Measurements from ENCODE around the gene MIR17HG. TPM values are rescaled to one million over a fixed set of nuclear protein-coding genes. Genes with fewer than 3 reads are reported as not detected.
A peak's percentile ranks its signal among the peaks of the same experiment; 100 is the strongest.

Gene MIR17HG
- total RNA-seq, 1 donor from 2014 or later: 3.3 TPM

GRCh38 chr13:91305652-91306051 lies 41.8 kb upstream of the MIR17HG start:
- Mint-ChIP-seq H3K27me3 (ENCODE audit: unreplicated experiment) (no peaks in the 10 kb centered on the region), H3K9me3 (ENCODE audit: unreplicated experiment) (no peaks in the 10 kb centered on the region), H3K36me3 (ENCODE audit: low read depth, unreplicated experiment) (no peaks in the 10 kb centered on the region), H3K27ac (ENCODE audit: unreplicated experiment) (no peak overlapping the region), H3K4me3 (ENCODE audit: unreplicated experiment) (no peak overlapping the region), H3K4me1 (ENCODE audit: unreplicated experiment) (no peaks in the 10 kb centered on the region)
- no peak for DNase-seq (ENCODE audit: low spot score)
- TF ChIP-seq, protein P1, sequence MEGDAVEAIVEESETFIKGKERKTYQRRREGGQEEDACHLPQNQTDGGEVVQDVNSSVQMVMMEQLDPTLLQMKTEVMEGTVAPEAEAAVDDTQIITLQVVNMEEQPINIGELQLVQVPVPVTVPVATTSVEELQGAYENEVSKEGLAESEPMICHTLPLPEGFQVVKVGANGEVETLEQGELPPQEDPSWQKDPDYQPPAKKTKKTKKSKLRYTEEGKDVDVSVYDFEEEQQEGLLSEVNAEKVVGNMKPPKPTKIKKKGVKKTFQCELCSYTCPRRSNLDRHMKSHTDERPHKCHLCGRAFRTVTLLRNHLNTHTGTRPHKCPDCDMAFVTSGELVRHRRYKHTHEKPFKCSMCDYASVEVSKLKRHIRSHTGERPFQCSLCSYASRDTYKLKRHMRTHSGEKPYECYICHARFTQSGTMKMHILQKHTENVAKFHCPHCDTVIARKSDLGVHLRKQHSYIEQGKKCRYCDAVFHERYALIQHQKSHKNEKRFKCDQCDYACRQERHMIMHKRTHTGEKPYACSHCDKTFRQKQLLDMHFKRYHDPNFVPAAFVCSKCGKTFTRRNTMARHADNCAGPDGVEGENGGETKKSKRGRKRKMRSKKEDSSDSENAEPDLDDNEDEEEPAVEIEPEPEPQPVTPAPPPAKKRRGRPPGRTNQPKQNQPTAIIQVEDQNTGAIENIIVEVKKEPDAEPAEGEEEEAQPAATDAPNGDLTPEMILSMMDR (IDR thresholded peaks at IDR 0.05; ENCODE audit: unreplicated experiment): no peak

GRCh38 chr13:91307887-91308286 lies 39.6 kb upstream of the MIR17HG start:
- TF ChIP-seq, protein P1 (IDR thresholded peaks at IDR 0.05; ENCODE audit: unreplicated experiment): no peak
- Mint-ChIP-seq H3K9me3 (ENCODE audit: unreplicated experiment) (no peaks in the 10 kb centered on the region), H3K4me1 (ENCODE audit: unreplicated experiment) (peaks cover 15% of the 10 kb centered on the region), H3K36me3 (ENCODE audit: low read depth, unreplicated experiment) (no peaks in the 10 kb centered on the region), H3K4me3 (ENCODE audit: unreplicated experiment) (no peak overlapping the region), H3K27ac (ENCODE audit: unreplicated experiment) (no peak overlapping the region), H3K27me3 (ENCODE audit: unreplicated experiment) (no peaks in the 10 kb centered on the region)
- no peak for DNase-seq (ENCODE audit: low spot score)

DNA sequence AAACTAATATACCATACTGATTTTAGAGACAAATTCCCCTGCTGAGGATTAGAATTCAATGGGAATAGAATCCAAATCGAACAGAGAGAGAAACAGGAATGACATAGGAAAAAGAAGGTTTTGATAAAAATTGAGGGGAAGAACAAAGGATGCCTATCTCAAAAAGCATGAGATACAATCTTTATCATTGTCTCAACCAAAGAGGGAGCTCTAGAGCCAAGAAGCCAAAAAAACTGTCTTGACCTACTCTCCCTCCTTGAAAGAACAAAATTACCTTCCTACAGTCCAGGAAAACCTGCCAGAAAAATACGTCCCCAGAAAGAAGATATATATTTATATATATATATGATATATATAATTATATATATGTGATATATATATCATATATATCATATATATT lies 39.2 kb upstream of the MIR17HG start:
- Mint-ChIP-seq H3K36me3 (ENCODE audit: low read depth, unreplicated experiment) (no peaks in the 10 kb centered on the region), H3K9me3 (ENCODE audit: unreplicated experiment) (no peaks in the 10 kb centered on the region), H3K27me3 (ENCODE audit: unreplicated experiment) (no peaks in the 10 kb centered on the region), H3K27ac (ENCODE audit: unreplicated experiment) (no peak overlapping the region), H3K4me3 (ENCODE audit: unreplicated experiment) (no peak overlapping the region), H3K4me1 (ENCODE audit: unreplicated experiment) (peaks cover 15% of the 10 kb centered on the region)
- no peak for DNase-seq (ENCODE audit: low spot score)
- TF ChIP-seq, protein P1 (IDR thresholded peaks at IDR 0.05; ENCODE audit: unreplicated experiment): no peak

DNA sequence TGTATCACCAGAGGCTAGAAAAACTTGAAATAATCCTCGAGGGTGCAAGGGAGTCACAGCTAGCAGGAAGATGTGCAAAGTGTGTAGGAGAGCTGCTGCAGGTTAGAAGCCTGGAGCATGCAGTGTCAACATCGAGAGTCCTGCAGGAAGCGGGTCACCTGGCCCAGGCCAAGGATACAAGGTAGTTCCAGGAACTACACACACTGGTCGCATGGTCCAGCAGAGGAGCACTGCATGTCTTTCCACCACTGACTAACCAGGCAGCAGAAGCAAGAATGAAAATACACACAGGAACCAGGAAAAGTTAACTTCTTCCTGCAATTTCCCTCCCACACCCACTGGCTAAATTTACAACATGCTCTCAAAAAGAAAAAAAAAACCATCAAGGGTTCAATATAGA lies 36.0 kb upstream of the MIR17HG start:
- H3K4me1 Mint-ChIP-seq (ENCODE audit: unreplicated experiment): peaks cover 15% of the 10 kb centered on the region
- no peaks in the 10 kb centered on the region for H3K27me3 Mint-ChIP-seq (ENCODE audit: unreplicated experiment)
- H3K4me3 Mint-ChIP-seq (ENCODE audit: unreplicated experiment): no peak overlapping the region
- H3K27ac Mint-ChIP-seq (ENCODE audit: unreplicated experiment): peak overlapping the region; percentile 70
- TF ChIP-seq, protein P1 (IDR thresholded peaks at IDR 0.05; ENCODE audit: unreplicated experiment): no peak
- H3K36me3 Mint-ChIP-seq (ENCODE audit: low read depth, unreplicated experiment): no peaks in the 10 kb centered on the region
- H3K9me3 Mint-ChIP-seq (ENCODE audit: unreplicated experiment): no peaks in the 10 kb centered on the region
- DNase-seq (ENCODE audit: low spot score): no peak

- Mint-ChIP-seq H3K27me3 (ENCODE audit: unreplicated experiment) (no peaks in the 10 kb centered on the region), H3K4me1 (ENCODE audit: unreplicated experiment) (peaks cover 15% of the 10 kb centered on the region), H3K27ac (ENCODE audit: unreplicated experiment) (peak overlapping the region; percentile 71), H3K36me3 (ENCODE audit: low read depth, unreplicated experiment) (no peaks in the 10 kb centered on the region), H3K9me3 (ENCODE audit: unreplicated experiment) (no peaks in the 10 kb centered on the region), H3K4me3 (ENCODE audit: unreplicated experiment) (no peak overlapping the region)
- TF ChIP-seq, protein P1 (IDR thresholded peaks at IDR 0.05; ENCODE audit: unreplicated experiment): no peak
- no peak for DNase-seq (ENCODE audit: low spot score)
Measured at GRCh38 chr13:91312324-91312723, 35.2 kb upstream of the MIR17HG start.

All from endothelial cell (in vitro differentiated cells).